Measurements from ENCODE around the gene FAM180B. TPM values are rescaled to one million over a fixed set of nuclear protein-coding genes. Genes with fewer than 3 reads are reported as not detected.

Gene FAM180B
- total RNA-seq, 1 experiment from 2014 or later: 0.28 TPM

DNA sequence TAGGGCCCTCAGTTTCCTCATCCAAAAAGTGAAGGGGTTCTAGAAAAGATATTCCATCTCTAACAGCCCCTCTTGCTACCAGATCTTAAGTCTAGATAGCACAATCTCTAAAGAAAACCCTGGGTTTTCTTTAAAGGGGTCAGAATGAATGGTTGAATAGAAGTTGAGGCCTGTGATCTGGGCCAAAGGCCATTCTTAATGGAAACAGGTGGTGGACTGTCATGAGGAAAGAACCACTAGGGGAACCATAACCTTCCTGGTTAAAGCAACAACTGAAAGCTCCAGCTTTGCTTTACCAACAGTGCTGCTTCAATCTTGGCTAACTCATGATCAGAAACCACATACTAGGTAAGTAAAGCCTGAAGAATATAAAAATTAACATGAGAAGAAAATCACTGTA is 35.4 kb upstream of the FAM180B start (continued):
- TF ChIP-seq PRDM15 (CRISPR knock-in tag; IDR thresholded peaks at IDR 0.05) (no peak), ZNF138 (CRISPR knock-in tag; conservative IDR thresholded peaks at IDR 0.05) (no peak), ZNF219 (CRISPR knock-in tag; IDR thresholded peaks at IDR 0.05; ENCODE audit: borderline replicate concordance) (no peak), CREM (CRISPR knock-in tag; IDR thresholded peaks at IDR 0.05) (no peak), USF2 (CRISPR knock-in tag; IDR thresholded peaks at IDR 0.05) (no peak), CTCF (IDR thresholded peaks at IDR 0.05) (no peak), FOXP1 (CRISPR knock-in tag; IDR thresholded peaks at IDR 0.05; ENCODE audit: borderline replicate concordance) (no peak), ARID4B (CRISPR knock-in tag; IDR thresholded peaks at IDR 0.05; ENCODE audit: borderline replicate concordance) (no peak), TEAD4 (CRISPR knock-in tag; IDR thresholded peaks at IDR 0.05) (no peak), FOXJ3 (CRISPR knock-in tag; IDR thresholded peaks at IDR 0.05; ENCODE audit: borderline replicate concordance) (no peak), SP1 (CRISPR knock-in tag; conservative IDR thresholded peaks at IDR 0.05) (no peak), ZNF232 (CRISPR knock-in tag; IDR thresholded peaks at IDR 0.05) (no peak), MYBL2 (CRISPR knock-in tag; IDR thresholded peaks at IDR 0.05) (no peak), GTF2I (CRISPR knock-in tag; conservative IDR thresholded peaks at IDR 0.05) (no peak)
- TF ChIP-seq, protein P1, sequence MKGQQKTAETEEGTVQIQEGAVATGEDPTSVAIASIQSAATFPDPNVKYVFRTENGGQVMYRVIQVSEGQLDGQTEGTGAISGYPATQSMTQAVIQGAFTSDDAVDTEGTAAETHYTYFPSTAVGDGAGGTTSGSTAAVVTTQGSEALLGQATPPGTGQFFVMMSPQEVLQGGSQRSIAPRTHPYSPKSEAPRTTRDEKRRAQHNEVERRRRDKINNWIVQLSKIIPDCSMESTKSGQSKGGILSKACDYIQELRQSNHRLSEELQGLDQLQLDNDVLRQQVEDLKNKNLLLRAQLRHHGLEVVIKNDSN (CRISPR knock-in tag; IDR thresholded peaks at IDR 0.05): no peak

DNA sequence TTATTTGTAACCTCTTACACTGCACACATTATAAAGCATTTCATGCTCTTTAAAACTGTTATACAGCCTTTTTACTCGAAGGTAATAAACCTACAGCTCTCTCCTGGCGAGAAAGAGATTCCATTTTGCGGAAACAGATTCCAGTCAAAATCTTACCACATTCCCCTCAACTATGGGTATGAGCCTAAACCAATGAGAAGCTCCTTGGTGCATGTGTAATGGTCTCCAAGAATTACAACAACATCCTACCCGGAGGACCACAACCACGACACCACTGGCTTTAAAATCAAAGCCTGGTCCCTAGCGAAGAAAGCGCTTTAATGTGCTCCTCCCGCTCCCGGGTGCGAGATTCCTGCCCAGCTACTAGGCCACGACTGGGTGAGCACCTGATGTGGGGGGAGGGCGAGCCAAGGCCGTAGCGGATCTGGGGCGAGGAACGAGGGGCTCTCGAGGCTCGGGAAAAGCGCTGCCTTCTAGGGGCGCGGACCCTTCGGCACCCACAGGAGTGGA is 34.4 kb upstream of the FAM180B start:
- ChIA-PET CTCF (interaction anchor here (0.8 to 1.7 kb wide), 10 partner anchors 10 to 294 kb away, joined by 3 to 9 read pairs (median 3); partner anchors contain the start of genes NR1H3 and PTPMT1), POLR2A (interaction anchor here (0.7 to 0.9 kb wide), 3 partner anchors 13 to 298 kb away, joined by 3 read pairs; no protein-coding TSS in a partner anchor)
- Mint-ChIP-seq H3K27me3 (ENCODE audit: low read depth) (no peaks in the 10 kb centered on the region), H3K4me3 (peak overlapping the region; percentile 95), H3K4me1 (peaks cover 38% of the 10 kb centered on the region), H3K27ac (peak overlapping the region; percentile 91), H3K9me3 (no peaks in the 10 kb centered on the region), H3K36me3 (peaks cover 15% of the 10 kb centered on the region)
- peak; percentile 39 for DNase-seq (ENCODE audit: low spot score)
- peak; percentile 3; the same call in 1 of the 2 replicates for ATAC-seq
- TF ChIP-seq, protein P2, sequence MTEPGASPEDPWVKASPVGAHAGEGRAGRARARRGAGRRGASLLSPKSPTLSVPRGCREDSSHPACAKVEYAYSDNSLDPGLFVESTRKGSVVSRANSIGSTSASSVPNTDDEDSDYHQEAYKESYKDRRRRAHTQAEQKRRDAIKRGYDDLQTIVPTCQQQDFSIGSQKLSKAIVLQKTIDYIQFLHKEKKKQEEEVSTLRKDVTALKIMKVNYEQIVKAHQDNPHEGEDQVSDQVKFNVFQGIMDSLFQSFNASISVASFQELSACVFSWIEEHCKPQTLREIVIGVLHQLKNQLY (CRISPR knock-in tag; IDR thresholded peaks at IDR 0.05): no peak
- peak; percentile 18; the same call in 1 of the 2 replicates for TF ChIP-seq ETV6 (CRISPR knock-in tag; IDR thresholded peaks at IDR 0.05)

All from WTC11 (cell line).